K562 (cell line): ENCODE data around the gene GOLIM4. TPM values are rescaled to one million over a fixed set of nuclear protein-coding genes. Genes with fewer than 3 reads are reported as not detected.

Source experiments
- BHLHE40 ChIP-seq: IDR thresholded peaks from 2 replicates; pipeline ENCODE4 v1.6.1; 2011; ENCODE audit warnings: low read length, improper control_type of control experiment
- CBFA2T3 ChIP-seq: fragments of 450-650 bp; IDR thresholded peaks from 2 replicates; pipeline ENCODE4 v1.6.1; 2017
- FOSL1 ChIP-seq: fragments of 200-800 bp; sonication (Bioruptor generic); conservative IDR thresholded peaks from 2 replicates; pipeline ENCODE4 v1.6.1; 2016; ENCODE audit warnings: missing genetic modification characterization, missing compliant biosample characterization
- FUS ChIP-seq: fragments of 200-400 bp; formaldehyde crosslinking; optimal IDR thresholded peaks from 2 replicates; pipeline ENCODE3; 2017; ENCODE audit warnings: low read depth, low read length
- HCFC1 ChIP-seq: IDR thresholded peaks from 2 replicates; pipeline ENCODE4 v1.6.1; 2012; ENCODE audit warnings: low read depth, low read length, improper control_type of control experiment
- LARP7 ChIP-seq: fragments of 450-650 bp; IDR thresholded peaks from 2 replicates; pipeline ENCODE4 v1.6.1; 2016
- MCM5 ChIP-seq: fragments of 450-650 bp; IDR thresholded peaks from 2 replicates; pipeline ENCODE4 v1.6.1; 2016; ENCODE audit warnings: low read depth
- MCM7 ChIP-seq, 2 experiments: fragments of 450-650 bp; IDR thresholded peaks; 2 replicates each; pipeline ENCODE4 v1.6.1; 2016 to 2018
- MYC ChIP-seq, 2 experiments: fragments of 250-450 bp in 1 of 2; sonication (Bioruptor Pico) in 1 of 2; IDR thresholded peaks; 2 replicates each; pipeline versions ENCODE4 v1.5.1 to v1.6.1; 2012 to 2021; ENCODE audit warnings: low read depth in 2 of 2, borderline replicate concordance in 1 of 2, improper control_type of control experiment in 1 of 2, low read length in 1 of 2, mild to moderate bottlenecking in 1 of 2, moderate library complexity in 1 of 2
- POU5F1 ChIP-seq: fragments of 150-350 bp; IDR thresholded peaks from 2 replicates; pipeline ENCODE4 v1.6.1; 2014; ENCODE audit warnings: borderline replicate concordance, low read length, low read depth, mild to moderate bottlenecking; ENCODE audit not compliant: partially characterized antibody
- SMARCE1 ChIP-seq: fragments of 450-650 bp; IDR thresholded peaks from 2 replicates; pipeline ENCODE4 v1.7.1; 2016; ENCODE audit warnings: mild to moderate bottlenecking
- TGIF2 ChIP-seq: sonication (generic); formaldehyde crosslinking; IDR thresholded peaks from 2 replicates; pipeline ENCODE4 v1.8.1; 2022; ENCODE audit warnings: mild to moderate bottlenecking, missing genetic modification reagents, moderate library complexity
- ZNF282 ChIP-seq: sonication (generic); formaldehyde crosslinking; IDR thresholded peaks from 2 replicates; pipeline ENCODE4 v1.8.1; 2023; ENCODE audit warnings: missing genetic modification reagents
- ZNF507 ChIP-seq: conservative IDR thresholded peaks from 2 replicates; pipeline ENCODE4 v1.6.1; 2017; ENCODE audit warnings: missing genetic modification characterization, missing compliant biosample characterization
- ZNF696 ChIP-seq: fragments of 250-450 bp; sonication (Bioruptor Pico); conservative IDR thresholded peaks from 2 replicates; pipeline ENCODE4 v1.4.0; 2020; ENCODE audit warnings: mild to moderate bottlenecking, moderate library complexity
- polyA plus RNA-seq, 8 experiments: library from polyadenylated mRNA; depleted of rRNA in 4 of 8; stranded (reverse) in 5 of 8; unstranded in 3 of 8; fragments of >200 nt; fragmentation: Nextera tagmentation in 2 of 8; fragmentation: Illumina TruSeq in 1 of 8; extraction: Ambion mirVana in 2 of 8; extraction: Trizol in 1 of 8; gene quantifications; 2 replicates each; pipeline versions ENCODE4 v1.2.1 to v1.2.3, GENCODE V29; 2011 to 2014; ENCODE audit warnings: inconsistent platforms in 1 of 8, missing spikeins in 1 of 8
- total RNA-seq, 7 experiments: library from RNA; depleted of rRNA in 6 of 7; stranded (reverse); fragments of >200 nt in 6 of 7; fragmentation: Illumina TruSeq in 2 of 7; extraction: Trizol in 2 of 7; gene quantifications; 2 replicates each; pipeline versions ENCODE4 v1.2.1 to v1.2.3, GENCODE V29; 2011 to 2021; ENCODE audit warnings: low replicate concordance in 1 of 7
- TF ChIP-seq, protein P1 (sequence below): fragments of 250-450 bp; sonication (Bioruptor Pico); IDR thresholded peaks from 2 replicates; pipeline ENCODE4 v1.5.0; 2020; ENCODE audit warnings: mild to moderate bottlenecking, borderline replicate concordance
- TF ChIP-seq, protein P2 (sequence below): fragments of 450-650 bp; IDR thresholded peaks from 2 replicates; pipeline ENCODE4 v1.6.1; 2014; ENCODE audit warnings: low read depth, mild to moderate bottlenecking, moderate library complexity, borderline replicate concordance
- TF ChIP-seq, protein P3 (sequence below): sonication (generic); formaldehyde crosslinking; IDR thresholded peaks from 2 replicates; pipeline ENCODE4 v1.8.0; 2022; ENCODE audit warnings: missing genetic modification reagents, mild to moderate bottlenecking, moderate library complexity, borderline replicate concordance
- TF ChIP-seq, protein P4 (sequence below): sonication (generic); formaldehyde crosslinking; IDR thresholded peaks from 2 replicates; pipeline ENCODE4 v1.5.0; 2020; ENCODE audit warnings: missing genetic modification reagents
- TF ChIP-seq, protein P5 (sequence below): fragments of 450-650 bp; formaldehyde crosslinking; conservative IDR thresholded peaks from 2 replicates; pipeline ENCODE4 v1.4.0; 2022; ENCODE audit warnings: mild to moderate bottlenecking, missing genetic modification characterization
- TF ChIP-seq, protein P6 (sequence below), 2 experiments: fragments of 450-650 bp in 1 of 2; sonication (generic) in 1 of 2; formaldehyde crosslinking; conservative IDR thresholded peaks; 2 replicates each; pipeline versions ENCODE4 v1.4.0 to v1.8.1; 2020 to 2022; ENCODE audit warnings: mild to moderate bottlenecking in 1 of 2, missing genetic modification reagents in 1 of 2

GOLIM4 gene
- total and polyA plus RNA-seq, 9 of the 15 experiments (the other 6 are each of a cell fraction or from before 2014, with no cell fraction given): 9.3 to 39.4 (median 31.0) TPM

DNA sequence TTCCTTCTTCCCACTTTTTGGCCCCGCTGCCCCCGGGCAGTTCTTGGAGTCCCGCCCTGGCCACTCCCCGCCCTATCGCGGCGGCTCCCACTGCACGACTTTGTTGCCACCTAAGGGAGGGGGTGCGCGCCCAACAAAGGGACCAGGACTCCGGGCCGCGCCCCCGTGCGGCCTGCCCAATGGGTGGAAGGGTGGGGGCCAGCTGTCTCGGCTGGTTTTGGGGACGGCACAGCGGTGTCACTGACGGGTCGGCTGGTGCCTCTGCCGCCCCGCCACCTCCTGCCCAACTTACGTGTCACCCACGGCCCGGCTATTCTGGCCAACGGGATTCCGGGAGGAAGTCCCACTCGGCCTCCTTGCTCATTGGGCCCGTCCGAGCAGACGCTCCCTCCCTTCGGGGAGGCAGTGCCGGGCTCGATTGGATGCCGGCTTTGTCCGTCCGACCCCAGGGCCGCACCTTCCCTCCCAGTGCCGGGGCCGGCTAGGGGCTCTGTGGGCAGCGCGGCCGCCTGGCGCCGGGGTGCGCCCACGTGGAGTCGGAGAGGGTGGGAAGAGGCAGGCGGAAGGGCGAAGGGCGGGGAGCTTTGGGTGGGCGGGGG lies at the start of gene GOLIM4 (continued):
- TF ChIP-seq, protein P1, sequence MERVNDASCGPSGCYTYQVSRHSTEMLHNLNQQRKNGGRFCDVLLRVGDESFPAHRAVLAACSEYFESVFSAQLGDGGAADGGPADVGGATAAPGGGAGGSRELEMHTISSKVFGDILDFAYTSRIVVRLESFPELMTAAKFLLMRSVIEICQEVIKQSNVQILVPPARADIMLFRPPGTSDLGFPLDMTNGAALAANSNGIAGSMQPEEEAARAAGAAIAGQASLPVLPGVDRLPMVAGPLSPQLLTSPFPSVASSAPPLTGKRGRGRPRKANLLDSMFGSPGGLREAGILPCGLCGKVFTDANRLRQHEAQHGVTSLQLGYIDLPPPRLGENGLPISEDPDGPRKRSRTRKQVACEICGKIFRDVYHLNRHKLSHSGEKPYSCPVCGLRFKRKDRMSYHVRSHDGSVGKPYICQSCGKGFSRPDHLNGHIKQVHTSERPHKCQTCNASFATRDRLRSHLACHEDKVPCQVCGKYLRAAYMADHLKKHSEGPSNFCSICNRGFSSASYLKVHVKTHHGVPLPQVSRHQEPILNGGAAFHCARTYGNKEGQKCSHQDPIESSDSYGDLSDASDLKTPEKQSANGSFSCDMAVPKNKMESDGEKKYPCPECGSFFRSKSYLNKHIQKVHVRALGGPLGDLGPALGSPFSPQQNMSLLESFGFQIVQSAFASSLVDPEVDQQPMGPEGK: no peak
- TF ChIP-seq MYC (IDR thresholded peaks at IDR 0.05; ENCODE audit: low read depth, low read length) (no peak), MYC (CRISPR knock-in tag; IDR thresholded peaks at IDR 0.05; ENCODE audit: borderline replicate concordance, low read depth) (no peak), LARP7 (no peak), ZNF507 (no peak), FOSL1 (no peak), MCM5 (no peak), CBFA2T3 (no peak), TGIF2 (CRISPR knock-in tag) (no peak), MCM7 (IDR thresholded peaks at IDR 0.05) (no peak), POU5F1 (no peak), ZNF696 (CRISPR knock-in tag) (no peak), ZNF282 (peak; percentile 74; the same call in 1 of the 2 replicates), BHLHE40 (no peak), HCFC1 (no peak; the same call in 1 of the 2 replicates), SMARCE1 (no peak), FUS (peak; percentile 60)
- TF ChIP-seq, protein P2, sequence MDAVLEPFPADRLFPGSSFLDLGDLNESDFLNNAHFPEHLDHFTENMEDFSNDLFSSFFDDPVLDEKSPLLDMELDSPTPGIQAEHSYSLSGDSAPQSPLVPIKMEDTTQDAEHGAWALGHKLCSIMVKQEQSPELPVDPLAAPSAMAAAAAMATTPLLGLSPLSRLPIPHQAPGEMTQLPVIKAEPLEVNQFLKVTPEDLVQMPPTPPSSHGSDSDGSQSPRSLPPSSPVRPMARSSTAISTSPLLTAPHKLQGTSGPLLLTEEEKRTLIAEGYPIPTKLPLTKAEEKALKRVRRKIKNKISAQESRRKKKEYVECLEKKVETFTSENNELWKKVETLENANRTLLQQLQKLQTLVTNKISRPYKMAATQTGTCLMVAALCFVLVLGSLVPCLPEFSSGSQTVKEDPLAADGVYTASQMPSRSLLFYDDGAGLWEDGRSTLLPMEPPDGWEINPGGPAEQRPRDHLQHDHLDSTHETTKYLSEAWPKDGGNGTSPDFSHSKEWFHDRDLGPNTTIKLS: 0 out of 2 replicates have a peak, but pooled peaks have one; percentile 60
- TF ChIP-seq, protein P3, sequence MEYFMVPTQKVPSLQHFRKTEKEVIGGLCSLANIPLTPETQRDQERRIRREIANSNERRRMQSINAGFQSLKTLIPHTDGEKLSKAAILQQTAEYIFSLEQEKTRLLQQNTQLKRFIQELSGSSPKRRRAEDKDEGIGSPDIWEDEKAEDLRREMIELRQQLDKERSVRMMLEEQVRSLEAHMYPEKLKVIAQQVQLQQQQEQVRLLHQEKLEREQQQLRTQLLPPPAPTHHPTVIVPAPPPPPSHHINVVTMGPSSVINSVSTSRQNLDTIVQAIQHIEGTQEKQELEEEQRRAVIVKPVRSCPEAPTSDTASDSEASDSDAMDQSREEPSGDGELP (CRISPR knock-in tag): peak; percentile 77
- TF ChIP-seq, protein P4, sequence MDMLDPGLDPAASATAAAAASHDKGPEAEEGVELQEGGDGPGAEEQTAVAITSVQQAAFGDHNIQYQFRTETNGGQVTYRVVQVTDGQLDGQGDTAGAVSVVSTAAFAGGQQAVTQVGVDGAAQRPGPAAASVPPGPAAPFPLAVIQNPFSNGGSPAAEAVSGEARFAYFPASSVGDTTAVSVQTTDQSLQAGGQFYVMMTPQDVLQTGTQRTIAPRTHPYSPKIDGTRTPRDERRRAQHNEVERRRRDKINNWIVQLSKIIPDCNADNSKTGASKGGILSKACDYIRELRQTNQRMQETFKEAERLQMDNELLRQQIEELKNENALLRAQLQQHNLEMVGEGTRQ (CRISPR knock-in tag): peak; percentile 51
- TF ChIP-seq, protein P5, sequence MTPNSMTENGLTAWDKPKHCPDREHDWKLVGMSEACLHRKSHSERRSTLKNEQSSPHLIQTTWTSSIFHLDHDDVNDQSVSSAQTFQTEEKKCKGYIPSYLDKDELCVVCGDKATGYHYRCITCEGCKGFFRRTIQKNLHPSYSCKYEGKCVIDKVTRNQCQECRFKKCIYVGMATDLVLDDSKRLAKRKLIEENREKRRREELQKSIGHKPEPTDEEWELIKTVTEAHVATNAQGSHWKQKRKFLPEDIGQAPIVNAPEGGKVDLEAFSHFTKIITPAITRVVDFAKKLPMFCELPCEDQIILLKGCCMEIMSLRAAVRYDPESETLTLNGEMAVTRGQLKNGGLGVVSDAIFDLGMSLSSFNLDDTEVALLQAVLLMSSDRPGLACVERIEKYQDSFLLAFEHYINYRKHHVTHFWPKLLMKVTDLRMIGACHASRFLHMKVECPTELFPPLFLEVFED (CRISPR knock-in tag): no peak
- TF ChIP-seq, protein P6, sequence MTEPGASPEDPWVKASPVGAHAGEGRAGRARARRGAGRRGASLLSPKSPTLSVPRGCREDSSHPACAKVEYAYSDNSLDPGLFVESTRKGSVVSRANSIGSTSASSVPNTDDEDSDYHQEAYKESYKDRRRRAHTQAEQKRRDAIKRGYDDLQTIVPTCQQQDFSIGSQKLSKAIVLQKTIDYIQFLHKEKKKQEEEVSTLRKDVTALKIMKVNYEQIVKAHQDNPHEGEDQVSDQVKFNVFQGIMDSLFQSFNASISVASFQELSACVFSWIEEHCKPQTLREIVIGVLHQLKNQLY (CRISPR knock-in tag; conservative IDR thresholded peaks at IDR 0.05): no peak
